Endothelial cell of umbilical vein (primary cell): ENCODE results near the gene COL1A2.

Experiments
- CTCF ChIP-seq, 2 donors: IDR thresholded peaks; 1 replicate in 1 of 2; 2 replicates in 1 of 2; pipeline ENCODE4 v1.5.1; 2011; ENCODE audit warnings: low read length in 2 of 2, mild to moderate bottlenecking in 2 of 2, moderate library complexity in 2 of 2, control low read depth in 1 of 2, inconsistent platforms in 1 of 2, low read depth in 1 of 2; ENCODE audit not compliant: insufficient read depth in 1 of 2; ENCODE audit errors: extremely low read depth in 1 of 2
- EZH2 ChIP-seq: IDR thresholded peaks from 2 replicates; pipeline ENCODE4 v1.6.1; 2012; ENCODE audit warnings: borderline replicate concordance, low read depth, mild to moderate bottlenecking, moderate library complexity, low read length, inconsistent platforms; ENCODE audit not compliant: severe bottlenecking
- POLR2A ChIP-seq: IDR thresholded peaks from 2 replicates; pipeline ENCODE4 v1.6.1; 2012; ENCODE audit warnings: low read depth, mild to moderate bottlenecking, control low read depth, low read length
- POLR2AphosphoS5 ChIP-seq: IDR thresholded peaks from 2 replicates; pipeline ENCODE4 v1.6.1; 2012; ENCODE audit warnings: low read depth, mild to moderate bottlenecking, control low read depth, low read length, moderate library complexity; ENCODE audit not compliant: insufficient read depth

- TF ChIP-seq CTCF (IDR thresholded peaks at IDR 0.05; ENCODE audit: extremely low read depth in 1 of 2, insufficient read depth in 1 of 2, low read depth in 1 of 2, low read length in 2 of 2) = no peak
- TF ChIP-seq POLR2A = no peak
- no peak for TF ChIP-seq POLR2AphosphoS5
- TF ChIP-seq EZH2 = no peak
Measured at GRCh38 chr7:94388540-94388939, 6.2 kb upstream of the COL1A2 start.
